Peyer's patch (tissue), 4 donors: ENCODE measurements around the gene CD8B. TPM values are rescaled to one million over a fixed set of nuclear protein-coding genes. Genes with fewer than 3 reads are reported as not detected.

Experiments used
- DNase-seq, 3 donors: peaks; one replicate each; pipeline ENCODE4 v3.0.0-alpha.2; 2017 to 2019
- H3K27ac ChIP-seq, 4 donors: fragments of 200-600 bp; sonication (generic); one replicate each; pipeline ENCODE4 v1.5.1; 2016 to 2019
- H3K27me3 ChIP-seq, 2 donors: fragments of 200-600 bp; sonication (generic); one replicate each; pipeline ENCODE4 v1.5.1; 2019
- H3K36me3 ChIP-seq, 3 donors: fragments of 200-600 bp; sonication (generic); one replicate each; pipeline ENCODE4 v1.5.1; 2016 to 2019
- H3K4me1 ChIP-seq, 4 donors: fragments of 200-600 bp; sonication (generic); one replicate each; pipeline ENCODE4 v1.5.1; 2016 to 2019
- H3K4me3 ChIP-seq, 4 donors: fragments of 200-600 bp; sonication (generic); 1 replicate in 3 of 4; 2 replicates in 1 of 4; pipeline ENCODE4 v1.5.1; 2016 to 2019; ENCODE audit warnings: mild to moderate bottlenecking in 1 of 4
- H3K9me3 ChIP-seq, 4 donors: fragments of 200-600 bp; sonication (generic); one replicate each; pipeline ENCODE4 v1.5.1; 2016 to 2019; ENCODE audit warnings: mild to moderate bottlenecking in 1 of 4
- POLR2A ChIP-seq, 2 donors: fragments of 450-650 bp; IDR thresholded peaks; one replicate each; pipeline ENCODE4 v1.5.1; 2017; ENCODE audit warnings: antibody characterized with exemption in 2 of 2, mild to moderate bottlenecking in 2 of 2, moderate library complexity in 2 of 2
- total RNA-seq, 4 donors: library from RNA; depleted of rRNA; stranded (reverse); fragments of >200 nt; gene quantifications; one replicate each; pipeline ENCODE4 v1.1.0, GENCODE V29; 2016
- TF ChIP-seq, protein P1 (sequence below), 6 experiments: fragments of 450-650 bp in 4 of 6; fragments of 200-600 bp in 2 of 6; sonication (generic) in 1 of 6; IDR thresholded peaks; one replicate each; pipeline ENCODE4 v1.5.1; 2017 to 2019; ENCODE audit warnings: antibody characterized with exemption in 6 of 6, mild to moderate bottlenecking in 3 of 6, moderate library complexity in 1 of 6

Gene CD8B
- total RNA-seq, 4 donors from 2014 or later: 3.8 to 30.5 (median 21.6) TPM

DNA sequence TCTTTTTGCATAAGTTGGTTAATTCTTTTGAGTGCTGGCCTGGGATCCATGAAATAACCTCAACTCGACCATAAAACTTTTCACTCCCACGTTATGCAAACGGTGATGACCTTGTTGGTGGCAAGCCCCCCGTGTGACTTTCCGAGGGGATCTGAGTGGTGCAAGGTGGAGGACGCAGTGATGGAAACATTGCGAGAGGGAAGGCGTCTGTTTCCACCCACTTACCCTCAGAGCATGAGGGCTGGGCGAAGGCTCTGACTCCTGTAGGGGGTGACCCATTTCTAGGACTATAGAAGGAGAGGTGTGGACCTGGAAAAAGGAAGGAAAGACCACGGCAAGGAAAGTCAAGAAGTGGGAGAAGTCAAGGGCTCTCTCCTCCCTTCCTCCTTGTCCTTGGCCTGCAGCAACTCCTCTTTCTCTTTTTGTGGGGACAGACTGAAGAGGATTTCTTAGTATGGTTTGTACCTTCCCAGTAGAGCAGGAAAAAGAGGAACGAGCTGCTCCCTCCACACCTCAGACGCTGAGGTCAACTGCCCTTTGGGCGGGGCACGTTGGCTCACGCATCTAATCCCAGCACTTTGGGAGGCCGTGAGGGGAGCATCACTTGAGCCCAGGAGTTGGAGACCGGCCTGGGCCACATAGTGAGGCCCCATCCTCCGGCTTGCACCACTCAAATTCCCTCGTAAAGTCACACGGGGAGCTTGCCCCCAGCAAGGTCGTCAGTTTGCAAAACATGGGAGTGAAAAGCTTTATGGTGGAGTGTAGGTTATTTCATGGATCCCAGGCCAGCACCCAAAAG, 55.4 kb downstream of the CD8B start:
- peaks cover 0 to 19% (median 2%) of the 10 kb centered on the region in 4 donors for H3K4me1 ChIP-seq
- no peak for TF ChIP-seq POLR2A (IDR thresholded peaks at IDR 0.05)
- TF ChIP-seq, protein P1, sequence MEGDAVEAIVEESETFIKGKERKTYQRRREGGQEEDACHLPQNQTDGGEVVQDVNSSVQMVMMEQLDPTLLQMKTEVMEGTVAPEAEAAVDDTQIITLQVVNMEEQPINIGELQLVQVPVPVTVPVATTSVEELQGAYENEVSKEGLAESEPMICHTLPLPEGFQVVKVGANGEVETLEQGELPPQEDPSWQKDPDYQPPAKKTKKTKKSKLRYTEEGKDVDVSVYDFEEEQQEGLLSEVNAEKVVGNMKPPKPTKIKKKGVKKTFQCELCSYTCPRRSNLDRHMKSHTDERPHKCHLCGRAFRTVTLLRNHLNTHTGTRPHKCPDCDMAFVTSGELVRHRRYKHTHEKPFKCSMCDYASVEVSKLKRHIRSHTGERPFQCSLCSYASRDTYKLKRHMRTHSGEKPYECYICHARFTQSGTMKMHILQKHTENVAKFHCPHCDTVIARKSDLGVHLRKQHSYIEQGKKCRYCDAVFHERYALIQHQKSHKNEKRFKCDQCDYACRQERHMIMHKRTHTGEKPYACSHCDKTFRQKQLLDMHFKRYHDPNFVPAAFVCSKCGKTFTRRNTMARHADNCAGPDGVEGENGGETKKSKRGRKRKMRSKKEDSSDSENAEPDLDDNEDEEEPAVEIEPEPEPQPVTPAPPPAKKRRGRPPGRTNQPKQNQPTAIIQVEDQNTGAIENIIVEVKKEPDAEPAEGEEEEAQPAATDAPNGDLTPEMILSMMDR (IDR thresholded peaks at IDR 0.05): no peak
- H3K27me3 ChIP-seq: peaks cover 0 to 11% of the 10 kb centered on the region in 2 donors
- no peaks in the 10 kb centered on the region for H3K36me3 ChIP-seq
- no peak for DNase-seq
- H3K4me3 ChIP-seq: no peak overlapping the region
- no peaks in the 10 kb centered on the region for H3K9me3 ChIP-seq
- H3K27ac ChIP-seq: peak overlapping the region in 3 of 4 donors; percentile 9 to 53 (median 37)

DNA sequence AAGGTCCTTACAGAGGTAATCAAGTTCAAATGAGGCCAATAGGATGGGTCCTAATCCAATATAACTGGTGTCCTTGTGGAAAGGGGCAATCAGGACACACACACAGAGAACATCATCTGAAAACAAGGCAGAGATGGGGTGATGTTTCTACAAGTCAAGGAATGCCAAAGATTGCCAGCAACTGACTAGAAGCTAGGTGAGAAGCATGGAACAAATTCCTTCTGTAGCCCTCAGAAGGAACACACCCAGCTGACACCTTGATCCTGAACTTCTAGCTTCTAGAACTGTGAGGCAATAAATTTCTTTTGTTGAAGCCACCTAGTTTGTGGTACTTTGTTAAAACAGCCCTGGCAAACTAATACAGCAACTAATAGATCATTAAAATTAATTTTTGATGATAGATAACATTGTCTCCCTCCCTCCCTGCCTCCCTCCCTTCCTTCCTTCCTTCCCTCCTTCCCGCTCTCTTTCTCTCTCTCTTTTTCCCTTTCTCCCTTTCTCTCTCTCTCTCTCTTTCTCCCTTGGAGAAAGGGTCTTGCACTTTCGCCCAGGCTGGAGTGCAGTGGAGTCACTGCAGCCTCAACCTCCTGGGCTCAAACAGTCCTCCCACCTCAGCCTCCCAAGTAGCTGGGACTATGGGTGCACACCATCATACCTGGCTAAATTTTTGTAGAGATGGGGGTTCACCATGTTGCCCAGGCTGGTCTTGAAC, 60.7 kb downstream of the CD8B start:
- no peak for DNase-seq
- H3K9me3 ChIP-seq: peaks cover 0 to 4% (median 0%) of the 10 kb centered on the region in 4 donors
- H3K36me3 ChIP-seq: no peaks in the 10 kb centered on the region
- no peak overlapping the region for H3K27ac ChIP-seq
- no peaks in the 10 kb centered on the region for H3K4me1 ChIP-seq
- H3K27me3 ChIP-seq: no peaks in the 10 kb centered on the region
- TF ChIP-seq, protein P1 (IDR thresholded peaks at IDR 0.05): no peak
- no peak for TF ChIP-seq POLR2A (IDR thresholded peaks at IDR 0.05)
- no peak overlapping the region for H3K4me3 ChIP-seq

DNA sequence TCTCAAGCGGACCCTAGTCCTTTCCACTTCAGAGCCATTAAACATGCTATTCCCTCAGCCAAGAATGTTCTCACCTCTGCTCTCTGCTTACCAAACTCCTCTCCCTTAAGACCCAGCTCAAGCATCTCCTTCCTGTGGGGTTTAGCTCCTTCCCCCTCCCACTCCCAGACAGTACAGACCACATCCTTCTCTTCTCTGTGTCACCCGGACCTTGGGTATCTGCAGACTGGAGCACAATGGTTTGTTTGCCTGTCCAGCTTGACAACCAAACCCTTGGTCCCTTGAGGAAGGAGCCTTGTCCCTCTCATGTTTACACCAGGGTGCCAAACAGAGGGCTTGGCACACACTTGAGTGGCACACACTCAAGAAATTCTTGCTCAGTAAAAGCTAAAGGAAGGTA, 66.8 kb downstream of the CD8B start:
- Histone ChIP-seq H3K27ac (no peak overlapping the region), H3K36me3 (no peaks in the 10 kb centered on the region), H3K9me3 (peaks cover 0 to 4% (median 0%) of the 10 kb centered on the region in 4 donors), H3K4me3 (no peak overlapping the region), H3K27me3 (peaks cover 0 to 12% of the 10 kb centered on the region in 2 donors), H3K4me1 (peaks cover 0 to 18% (median 4%) of the 10 kb centered on the region in 4 donors)
- no peak for DNase-seq
- TF ChIP-seq, protein P1 (IDR thresholded peaks at IDR 0.05): no peak
- no peak for TF ChIP-seq POLR2A (IDR thresholded peaks at IDR 0.05)

DNA sequence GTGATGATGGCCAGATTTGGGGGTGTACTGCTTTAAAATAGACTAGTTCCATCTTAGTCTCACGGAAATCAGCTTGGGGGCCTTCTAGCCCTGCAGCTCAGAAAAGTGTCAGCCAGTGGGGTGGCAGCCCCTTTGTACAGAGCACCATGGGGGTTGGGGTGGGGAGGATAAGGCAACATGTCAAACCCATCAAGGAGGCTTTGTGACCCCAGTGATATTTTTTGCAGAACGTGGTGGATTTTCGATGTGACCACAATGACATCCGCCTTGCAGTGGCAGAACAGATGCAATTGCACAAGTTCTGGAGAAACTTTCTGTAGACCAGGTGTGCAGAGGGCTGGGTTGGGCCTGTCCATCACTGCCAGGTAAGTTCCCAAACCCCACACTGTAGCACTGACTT, 67.9 kb downstream of the CD8B start:
- TF ChIP-seq, protein P1 (IDR thresholded peaks at IDR 0.05): no peak
- TF ChIP-seq POLR2A (IDR thresholded peaks at IDR 0.05): no peak
- peaks cover 0 to 23% of the 10 kb centered on the region in 2 donors for H3K27me3 ChIP-seq
- H3K4me3 ChIP-seq: no peak overlapping the region
- H3K36me3 ChIP-seq: no peaks in the 10 kb centered on the region
- H3K27ac ChIP-seq: peak overlapping the region in 3 of 4 donors; percentile 3 to 43 (median 17)
- no peak for DNase-seq
- H3K9me3 ChIP-seq: peaks cover 0 to 4% (median 0%) of the 10 kb centered on the region in 4 donors
- peaks cover 0 to 29% (median 4%) of the 10 kb centered on the region in 4 donors for H3K4me1 ChIP-seq

DNA sequence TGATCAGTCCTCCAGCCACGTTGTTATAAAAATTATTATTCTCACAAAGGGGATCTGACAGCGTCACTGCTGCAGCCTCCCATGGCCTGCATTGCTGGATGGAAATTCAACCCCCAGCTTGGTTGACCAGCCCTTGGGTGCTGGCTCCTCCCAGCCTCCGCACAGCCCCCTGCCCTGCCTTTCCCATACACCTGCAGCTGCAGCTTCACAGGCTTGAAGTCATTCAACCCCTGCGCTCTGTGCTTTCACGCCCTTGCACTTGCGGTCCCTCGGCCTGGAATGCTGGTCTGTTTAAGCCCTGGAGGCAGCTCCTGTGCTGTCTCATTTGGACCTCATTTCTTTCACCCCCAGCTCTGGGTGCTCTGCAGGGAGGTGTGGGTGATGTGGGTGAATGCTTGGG, 70.1 kb downstream of the CD8B start:
- peaks cover 0 to 31% (median 4%) of the 10 kb centered on the region in 4 donors for H3K4me1 ChIP-seq
- no peak for DNase-seq
- H3K27ac ChIP-seq: peak overlapping the region in 3 of 4 donors; percentile 53 to 72 (median 69)
- peaks cover 0 to 29% of the 10 kb centered on the region in 2 donors for H3K27me3 ChIP-seq
- peaks cover 0 to under 1% (median 0%) of the 10 kb centered on the region in 4 donors for H3K9me3 ChIP-seq
- H3K36me3 ChIP-seq: no peaks in the 10 kb centered on the region
- H3K4me3 ChIP-seq: peak overlapping the region in 2 of 4 donors; percentile 38 to 43
- no peak for TF ChIP-seq POLR2A (IDR thresholded peaks at IDR 0.05)
- TF ChIP-seq, protein P1 (IDR thresholded peaks at IDR 0.05): no peak
